ENCODE measurements around the gene LTO1.

LTO1 gene, protein sequence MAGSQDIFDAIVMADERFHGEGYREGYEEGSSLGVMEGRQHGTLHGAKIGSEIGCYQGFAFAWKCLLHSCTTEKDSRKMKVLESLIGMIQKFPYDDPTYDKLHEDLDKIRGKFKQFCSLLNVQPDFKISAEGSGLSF

DNA sequence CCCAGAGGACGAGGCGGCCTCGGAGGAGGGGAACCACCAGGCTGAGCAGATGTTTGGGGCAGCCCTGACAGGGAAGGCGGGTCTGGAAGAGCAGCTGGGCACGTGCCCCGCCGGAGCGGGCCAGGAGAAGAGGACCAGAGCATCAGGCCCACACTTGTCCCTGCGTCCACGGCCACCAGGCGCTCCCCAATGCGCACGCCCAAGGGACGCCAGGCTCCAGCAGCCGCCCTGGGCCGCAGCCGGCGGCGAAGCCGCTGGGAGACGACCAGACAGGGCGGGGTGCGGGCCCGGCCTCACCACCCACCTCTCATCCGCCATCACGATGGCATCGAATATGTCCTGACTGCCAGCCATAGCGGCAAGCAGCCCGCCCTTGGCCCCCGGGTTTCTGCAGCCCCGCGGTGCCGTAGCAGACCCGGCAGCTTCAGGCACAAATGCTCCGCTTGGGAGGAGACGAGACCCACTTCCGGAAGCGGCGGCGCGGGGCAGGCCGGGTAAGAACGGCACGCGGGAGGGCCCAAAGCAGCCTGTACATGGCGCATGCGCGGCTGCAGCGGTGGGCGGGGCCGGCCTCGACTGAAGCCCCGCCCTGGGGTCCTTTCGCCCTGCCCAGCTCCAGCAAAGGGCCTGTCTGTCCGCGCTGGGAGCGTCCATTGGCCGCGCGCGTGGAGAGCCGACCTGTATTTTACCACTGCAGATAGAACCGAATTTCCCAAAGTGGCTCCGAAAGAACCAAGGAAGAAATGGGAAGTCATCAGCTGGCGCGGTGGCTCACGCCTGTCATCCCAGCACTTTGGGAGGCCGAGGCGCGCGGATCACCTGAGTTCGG is at the start of gene LTO1:
TSS of gene LTO1 (minus strand) at position 468 of the 829 bp plus-strand sequence. CDS start at position 354, 114 bp downstream.
- peak; percentile 96 to 97 for DNase-seq

DNA sequence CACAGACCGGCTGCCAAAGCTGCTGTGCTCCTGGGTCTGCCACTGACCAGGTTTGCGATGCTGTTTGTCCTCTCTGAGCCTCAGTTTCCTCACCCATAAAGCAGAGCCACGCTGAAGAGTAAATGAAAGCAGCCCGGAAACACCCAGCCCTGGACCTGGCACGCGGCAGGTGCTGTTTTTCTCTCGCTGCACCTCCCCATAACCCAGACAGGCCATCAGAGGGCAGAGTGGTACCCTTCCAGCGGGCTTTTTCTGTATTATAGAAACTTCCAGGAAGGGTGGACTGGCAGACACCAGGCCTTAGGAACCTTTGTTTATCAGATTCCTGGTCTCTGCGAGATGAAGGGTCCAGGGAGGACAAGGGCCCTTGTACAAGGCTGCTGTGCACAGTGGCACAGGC is 46.6 kb upstream of the LTO1 start:
- no peak for DNase-seq

DNA sequence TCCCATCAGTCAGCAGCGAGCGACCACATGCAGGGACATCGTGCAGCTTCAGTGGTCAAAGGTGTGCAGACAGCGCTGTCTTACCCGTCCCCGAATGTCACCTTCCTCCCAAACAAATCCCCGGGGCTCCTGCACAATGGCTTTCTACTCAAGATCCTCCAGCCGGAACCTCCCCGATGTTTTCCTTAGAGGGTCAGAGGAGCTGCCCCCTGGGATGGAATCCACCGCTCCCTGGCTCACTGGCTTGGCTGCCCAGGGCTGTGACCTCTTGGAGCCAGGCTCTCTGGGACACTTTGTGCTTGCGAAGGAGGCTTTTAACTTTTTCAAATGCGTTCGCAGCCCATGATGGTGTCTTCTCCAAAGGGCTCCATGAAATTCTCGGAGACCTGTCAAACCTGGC is 46.0 kb upstream of the LTO1 start:
- DNase-seq, result no peak

DNA sequence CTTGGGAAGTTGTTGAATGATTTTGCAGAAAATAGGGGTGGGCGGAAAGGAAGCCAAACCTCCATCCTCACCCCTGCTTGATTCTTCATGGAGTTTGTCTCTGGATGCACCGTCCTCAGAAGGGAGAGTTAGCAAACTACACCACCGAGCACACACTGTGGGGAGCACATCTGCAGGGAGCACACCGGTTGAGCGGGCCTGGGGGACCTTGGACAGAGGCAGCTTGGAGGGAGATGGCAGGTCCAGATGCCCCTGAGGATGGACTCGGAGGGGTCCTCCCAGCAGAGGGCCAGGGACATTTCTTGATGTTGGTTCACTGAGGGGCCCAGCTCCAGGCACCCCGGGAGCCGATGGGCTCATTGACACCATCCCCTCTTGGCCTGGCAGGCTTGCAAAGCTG is 43.8 kb upstream of the LTO1 start:
- DNase-seq, result no peak

DNA sequence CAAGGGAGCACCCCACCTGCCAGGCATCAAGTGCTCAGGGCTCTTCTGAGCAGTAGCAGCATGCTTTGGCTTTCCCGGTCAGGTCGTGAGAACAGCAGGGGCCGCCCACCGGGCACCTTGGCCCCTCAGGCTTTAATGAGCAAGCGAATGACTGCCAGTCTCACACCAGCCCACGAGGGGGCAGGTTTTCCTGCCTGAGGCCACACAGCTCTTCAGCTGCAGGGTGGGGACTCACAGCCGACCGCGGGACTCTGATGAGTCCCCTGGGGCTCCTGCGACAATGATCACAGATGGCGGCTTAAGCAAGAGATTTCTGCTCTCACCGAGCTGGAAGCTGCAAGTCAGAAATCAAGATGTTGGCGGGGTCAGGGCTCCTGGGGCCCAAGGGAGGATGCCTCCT is 43.0 kb upstream of the LTO1 start:
- DNase-seq, result peak in 1 of 2 donors; percentile 33

DNA sequence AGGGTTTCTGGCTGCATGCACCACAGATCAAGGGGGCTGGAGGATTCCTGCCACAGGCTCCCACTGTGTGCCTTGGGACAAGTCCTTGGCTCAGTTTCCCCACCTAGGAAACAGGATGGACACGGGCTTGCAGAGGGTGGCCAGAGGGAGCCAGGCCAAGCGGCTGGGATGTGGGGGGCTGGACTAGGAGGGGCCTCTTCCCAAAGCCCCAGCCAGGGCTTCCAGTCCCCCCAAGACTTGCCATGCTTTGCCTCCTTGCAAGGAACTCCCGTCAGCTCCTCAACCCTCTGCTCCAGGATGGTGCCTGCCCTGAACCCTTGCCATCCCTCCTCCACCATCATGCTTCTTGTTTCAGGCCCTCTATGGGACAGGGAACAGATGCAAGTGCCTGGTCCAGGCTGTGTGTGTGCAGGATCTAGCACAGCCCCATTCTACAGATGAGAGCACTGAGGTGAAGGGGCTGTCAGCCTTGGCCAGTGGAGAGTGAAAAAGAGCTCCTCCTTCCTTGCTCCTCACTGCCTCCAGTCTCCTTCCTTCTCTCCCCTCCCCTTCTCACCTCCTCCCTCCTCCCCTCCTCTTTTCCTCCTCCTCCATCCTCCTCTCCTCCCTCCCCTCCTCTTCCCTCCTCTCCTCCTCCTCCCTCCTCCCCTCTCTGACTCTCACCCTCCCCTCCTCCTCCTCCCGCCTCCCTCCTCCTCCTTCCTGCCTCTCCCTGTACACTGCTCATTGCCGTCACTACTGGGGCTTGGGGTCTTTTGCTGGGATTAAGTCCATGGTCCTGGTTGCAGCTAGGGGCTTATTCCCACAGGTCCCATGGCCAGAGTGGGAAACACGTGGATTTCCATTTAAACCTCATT is 42.0 kb upstream of the LTO1 start:
- DNase-seq, result no peak

DNA sequence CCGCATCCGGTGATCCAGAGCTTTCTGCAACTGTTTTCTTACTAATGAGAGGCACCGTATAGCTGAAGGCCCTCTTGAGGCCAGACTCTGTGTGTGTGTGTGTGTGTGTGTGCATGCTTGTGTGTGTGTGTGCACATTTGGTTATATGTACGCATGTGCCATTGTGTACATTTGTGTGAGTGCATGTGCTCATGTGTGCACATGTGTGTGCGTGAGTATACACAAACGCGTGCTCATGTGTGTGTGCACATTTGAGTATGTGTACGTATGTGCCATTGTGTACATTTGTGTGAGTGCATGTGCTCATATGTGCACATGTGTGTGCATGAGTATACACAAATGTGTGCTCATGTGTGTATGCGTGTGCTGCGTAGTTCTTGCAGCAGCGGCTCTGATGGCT is 40.9 kb upstream of the LTO1 start:
- DNase-seq, result no peak

DNA sequence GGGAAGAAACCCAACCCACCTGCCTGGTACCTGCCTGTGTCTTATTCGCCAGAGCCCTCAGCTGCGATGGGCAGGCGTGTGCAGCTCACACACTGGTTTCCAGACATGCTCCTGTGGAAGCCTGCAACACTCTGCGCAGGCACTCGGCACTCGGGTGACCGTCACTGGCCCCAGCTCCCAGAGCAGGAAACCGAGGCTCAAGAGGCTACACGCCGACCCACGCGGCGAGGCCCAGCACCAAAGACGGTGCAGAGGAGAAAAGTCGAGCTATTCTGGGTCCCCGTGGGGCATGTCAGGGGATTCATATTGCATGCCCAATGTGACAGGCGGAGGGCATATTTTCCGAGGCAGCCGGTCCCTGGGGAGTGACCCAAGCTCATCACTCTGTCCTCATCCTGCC is 40.3 kb upstream of the LTO1 start:
- DNase-seq, result no peak

DNA sequence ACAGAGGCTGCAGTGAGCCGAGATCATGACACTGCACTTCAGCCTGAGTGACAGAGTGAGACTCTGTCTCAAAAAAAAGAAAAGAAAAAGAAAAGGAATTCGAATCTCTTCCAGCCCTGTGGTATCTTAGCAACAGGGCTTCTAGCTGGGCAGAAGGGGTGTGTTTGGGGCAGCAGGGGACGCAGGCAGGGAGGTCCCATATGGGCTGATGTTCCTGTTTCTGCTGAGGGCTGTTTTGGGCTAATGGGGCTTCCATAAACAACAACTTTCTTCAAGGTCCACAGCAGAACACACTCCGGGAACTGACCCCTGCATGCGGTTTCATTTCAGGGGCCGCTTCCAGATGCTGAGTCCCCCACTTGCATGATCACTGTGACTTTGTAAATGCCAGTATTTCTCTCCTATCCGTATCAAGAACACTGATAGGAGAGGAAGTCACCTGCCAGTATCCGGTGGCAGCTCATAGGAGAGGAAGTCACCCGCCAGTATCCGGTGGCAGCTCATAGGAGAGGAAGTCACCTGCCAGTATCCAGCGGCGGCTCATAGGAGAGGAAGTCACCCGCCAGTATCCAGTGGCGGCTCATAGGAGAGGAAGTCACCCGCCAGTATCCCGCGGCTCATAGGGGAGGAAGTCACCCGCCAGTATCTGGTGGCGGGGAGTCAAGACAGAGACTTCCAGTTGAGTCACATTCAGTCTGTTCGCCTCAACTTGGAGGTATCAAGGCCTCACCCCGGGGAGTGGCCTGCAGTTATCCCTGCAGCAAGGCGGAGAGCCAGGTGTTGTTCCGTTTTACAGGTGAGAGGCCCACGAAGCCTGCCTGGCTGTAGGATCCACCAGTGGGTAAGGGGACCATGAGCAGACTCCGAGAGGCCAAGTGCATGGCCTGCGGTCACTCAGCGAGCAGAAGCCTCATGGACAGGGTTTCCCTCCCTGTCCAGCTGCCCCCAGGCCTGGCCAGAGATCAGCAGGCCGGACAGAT is 37.0 kb upstream of the LTO1 start:
- DNase-seq, result no peak

DNA sequence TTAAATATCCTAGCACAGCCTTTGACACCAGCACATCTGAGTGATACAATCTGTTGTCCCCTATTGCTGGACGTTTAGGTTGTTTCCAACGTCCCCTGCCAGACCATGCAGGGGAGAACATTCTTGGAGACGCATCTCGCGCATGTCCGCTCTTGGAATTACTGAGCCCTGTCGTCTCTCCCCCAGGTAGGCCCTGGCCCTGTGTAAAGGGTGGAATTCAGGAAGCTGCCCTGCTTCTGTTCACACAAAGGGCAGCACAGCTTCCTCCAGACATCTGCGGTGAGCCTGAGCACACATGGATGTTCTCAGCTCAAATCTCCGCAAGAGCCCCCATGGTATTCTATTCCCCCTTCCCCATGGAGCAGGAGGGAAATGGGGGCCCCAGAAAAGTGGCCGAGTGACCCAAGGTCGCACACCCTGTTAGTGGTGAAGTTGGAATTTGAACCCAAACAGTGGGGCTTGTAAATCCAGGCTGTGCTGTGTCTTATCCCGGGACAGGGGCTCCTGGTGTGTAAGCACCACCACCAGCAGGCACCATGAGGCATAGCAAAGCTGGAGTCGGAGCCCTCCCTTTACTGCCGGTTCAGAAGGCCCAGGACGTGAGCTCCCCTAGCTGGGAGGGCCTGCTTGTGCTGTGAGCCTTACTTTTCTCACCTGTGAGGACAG is 33.7 kb upstream of the LTO1 start:
- no peak for DNase-seq

DNA sequence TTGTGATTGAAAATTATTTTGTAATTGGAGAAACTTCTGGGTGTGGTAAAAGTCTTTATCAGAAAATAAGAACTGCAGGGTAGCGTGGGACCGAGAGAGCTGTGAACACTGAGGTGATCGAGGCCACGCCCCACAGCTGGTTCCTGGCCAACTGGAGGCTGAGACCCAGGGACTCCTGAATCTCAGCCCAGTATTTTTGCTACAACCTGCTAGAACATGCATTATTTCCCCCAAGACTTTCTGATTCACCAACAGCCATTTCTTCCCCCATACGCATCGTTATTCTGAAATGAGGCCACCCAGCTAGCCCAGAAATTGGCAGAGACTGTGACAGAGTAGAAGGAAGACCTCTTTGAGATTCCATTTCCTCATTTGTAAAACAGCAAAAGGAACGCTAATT is 32.0 kb upstream of the LTO1 start:
- DNase-seq, result no peak

DNA sequence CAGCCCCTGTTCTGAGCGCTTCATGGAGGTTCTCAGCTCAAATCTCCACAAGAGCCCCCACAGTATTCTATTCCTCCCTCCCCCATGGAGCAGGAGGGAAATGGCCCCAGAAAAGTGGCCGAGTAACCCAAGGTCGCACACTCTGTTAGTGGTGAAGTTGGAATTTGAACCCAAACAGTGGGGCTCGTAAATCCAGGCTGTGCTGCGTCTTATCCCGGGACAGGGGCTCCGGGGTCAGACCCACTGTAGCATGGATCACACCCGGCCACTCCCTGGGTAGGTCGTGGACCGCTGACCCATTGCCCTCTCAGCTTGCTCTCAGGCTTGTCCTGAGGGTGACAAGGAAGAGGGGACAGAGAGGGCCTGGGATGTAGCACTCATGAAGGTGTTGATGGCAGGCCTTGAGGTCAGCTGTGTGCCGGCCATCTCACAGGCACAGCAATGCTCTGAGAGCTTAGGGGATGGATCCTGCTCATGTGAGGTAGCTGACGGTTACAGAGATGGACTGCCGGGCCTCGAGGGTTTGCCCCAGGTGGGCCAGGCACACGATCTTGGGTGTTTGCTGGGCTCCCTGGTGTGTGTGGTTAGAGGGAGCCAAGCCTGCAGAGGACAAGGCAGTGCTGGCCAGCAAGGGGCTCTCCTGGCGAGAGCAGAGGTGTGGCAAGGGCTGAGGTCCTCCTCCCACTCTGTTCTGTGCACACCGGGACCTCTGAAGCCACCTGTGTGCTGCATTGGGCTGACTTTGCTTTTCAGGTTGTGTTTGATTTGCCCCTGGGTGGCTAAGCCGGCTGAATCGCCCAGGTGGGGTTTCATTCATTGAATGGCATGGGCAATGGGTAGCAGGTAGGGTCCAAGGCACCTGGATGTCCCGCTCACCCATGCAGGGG is 31.0 kb upstream of the LTO1 start:
- no peak for DNase-seq

DNA sequence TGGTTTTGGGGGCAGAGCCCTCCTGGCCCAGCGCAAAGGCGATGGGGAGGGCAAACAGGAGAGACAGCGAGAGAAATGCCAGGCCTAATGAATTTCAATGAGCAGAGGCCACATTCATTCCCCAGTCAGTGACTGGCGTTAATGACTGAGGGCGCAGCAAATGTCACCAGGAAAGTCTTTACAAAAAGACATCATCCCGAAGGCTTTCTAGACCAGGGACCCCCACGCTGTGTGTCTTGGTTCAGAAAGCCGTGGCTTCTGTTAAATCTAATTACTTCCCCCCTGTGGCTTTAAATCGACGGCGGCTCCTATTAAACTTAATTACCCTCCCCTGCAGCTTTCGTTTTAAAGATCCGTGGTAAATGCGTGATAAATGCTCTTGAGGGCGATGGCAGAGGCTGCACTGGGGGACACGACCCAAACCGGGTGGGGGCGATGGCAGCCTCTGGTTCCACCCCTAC is 30.2 kb upstream of the LTO1 start:
- no peak for DNase-seq

DNA sequence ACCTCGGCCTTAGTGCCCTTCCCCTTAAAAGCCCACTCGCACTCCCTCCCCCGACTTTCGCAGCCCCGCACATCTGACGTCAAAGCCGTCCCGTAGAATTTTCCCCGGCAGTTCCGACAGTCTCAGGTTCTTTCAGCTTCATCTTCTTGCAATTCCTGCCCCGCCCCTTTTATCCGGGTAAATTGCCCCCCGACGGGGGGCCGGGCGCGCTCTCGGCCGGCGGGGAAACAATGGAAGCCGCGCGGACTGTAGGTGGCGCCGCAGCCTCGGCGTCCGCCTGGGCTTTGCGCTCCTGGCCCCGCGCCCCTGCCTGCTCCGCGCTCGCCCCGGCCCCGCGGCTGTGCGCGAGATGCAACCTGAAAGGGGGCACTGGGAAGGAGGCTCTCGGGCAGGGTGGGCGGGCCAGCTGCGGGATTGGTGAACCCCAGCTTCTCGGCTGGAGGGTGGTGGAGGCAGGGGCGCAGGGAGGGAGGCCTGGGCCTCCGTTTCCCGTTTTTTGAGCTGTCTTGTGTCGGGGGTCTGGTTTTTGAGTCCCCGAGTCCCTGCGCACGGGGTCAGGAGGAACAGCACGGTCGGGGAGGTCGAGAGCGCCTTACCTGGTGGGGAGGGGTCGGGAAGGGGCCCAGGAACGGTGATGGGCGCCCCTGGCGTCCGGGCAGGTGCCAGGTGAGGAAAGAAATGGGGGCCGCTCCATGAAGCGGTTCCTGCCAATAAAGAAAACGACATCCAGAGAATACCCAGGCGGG is 29.5 kb upstream of the LTO1 start:
- peak in 1 of 2 donors; percentile 38 for DNase-seq

DNA sequence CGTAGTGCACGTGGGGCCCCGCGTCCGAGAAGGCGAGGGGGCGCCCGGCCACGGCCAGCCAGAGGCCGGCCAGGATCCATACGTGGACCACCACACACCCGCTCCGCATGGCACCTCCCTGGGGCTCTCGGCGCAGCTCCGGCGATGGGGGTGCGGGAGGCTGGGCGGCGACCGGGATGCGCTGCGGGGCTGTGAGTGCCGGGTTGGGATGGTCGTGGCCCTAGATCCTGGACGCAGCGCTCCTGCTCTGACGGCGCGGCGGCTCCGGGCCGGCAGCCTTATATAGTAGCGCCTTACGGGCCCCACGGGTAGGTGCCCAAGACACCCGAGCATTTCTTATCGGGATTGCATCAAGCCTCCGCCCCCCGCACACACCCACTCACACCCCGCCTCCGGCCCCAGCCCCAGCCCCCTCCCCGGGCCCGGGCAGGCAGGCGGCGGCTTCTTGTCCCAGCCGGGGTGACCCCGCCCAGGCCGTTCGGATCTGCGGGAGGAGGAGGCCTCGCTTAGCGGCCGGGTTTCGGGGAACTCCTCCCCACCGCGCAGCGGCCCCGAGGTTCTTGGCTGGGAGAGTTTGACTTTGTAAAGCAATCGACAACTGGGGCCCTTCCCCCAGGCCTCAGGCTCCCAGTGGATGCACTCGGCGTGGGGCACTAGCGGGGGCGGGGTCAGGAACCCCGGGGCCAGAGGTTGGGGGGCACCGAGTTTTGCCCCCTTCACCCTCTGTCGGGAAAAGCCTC is 28.8 kb upstream of the LTO1 start, which contains the start of gene FGF19:
TSS of gene FGF19 (minus strand) at position 255 of the 740 bp plus-strand sequence. CDS start at position 109, 146 bp downstream.
- peak in 1 of 2 donors; percentile 29 for DNase-seq

DNA sequence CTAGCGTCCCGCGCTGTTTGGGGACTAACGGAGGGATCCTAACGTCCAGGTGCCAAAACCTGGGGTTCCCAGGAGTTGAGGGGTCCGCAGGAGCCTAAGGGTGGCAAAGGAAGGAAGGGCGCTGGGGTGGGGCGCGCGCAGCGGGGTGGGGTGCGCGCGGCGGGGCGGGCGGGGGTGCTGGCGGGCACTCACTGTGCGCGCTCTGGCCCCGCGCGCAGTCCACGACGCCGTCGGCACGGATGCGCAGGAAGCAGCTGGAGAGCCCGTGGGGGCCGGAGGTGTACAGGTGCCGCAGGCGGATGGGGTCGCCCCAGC is 28.3 kb upstream of the LTO1 start:
- DNase-seq, result no peak

DNA sequence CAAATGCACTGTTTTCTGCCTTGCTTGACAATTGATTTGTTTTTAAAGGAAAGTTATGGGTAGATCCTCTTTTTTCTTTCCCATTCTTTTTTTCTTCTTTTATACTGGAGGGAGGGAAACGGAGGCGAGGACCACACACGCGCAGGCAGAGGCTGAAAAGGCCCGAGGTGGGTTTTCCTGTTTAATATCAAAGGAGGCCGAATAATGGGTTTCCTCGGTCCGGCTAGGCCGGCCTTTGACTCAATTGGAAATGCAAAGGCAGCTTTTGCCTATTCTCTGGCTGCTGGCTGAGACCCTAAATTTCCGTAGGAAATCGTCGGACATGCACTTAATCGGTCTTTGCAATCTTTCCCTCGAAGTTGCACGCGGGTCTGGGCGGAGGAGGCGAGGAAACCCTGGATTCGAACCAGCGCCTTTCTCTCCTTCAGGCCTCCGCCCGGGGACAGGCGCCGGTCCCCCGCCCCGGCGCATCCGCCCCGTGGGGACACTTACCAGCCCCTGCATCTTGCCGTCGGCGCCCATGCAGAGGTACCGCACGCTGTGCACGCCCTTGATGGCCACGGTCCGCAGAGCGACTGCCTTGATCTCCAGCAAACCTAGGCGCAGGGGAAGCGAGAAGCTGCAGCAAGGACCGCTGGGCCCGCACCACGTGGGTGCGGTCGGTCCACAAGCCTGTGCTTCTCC is 27.8 kb upstream of the LTO1 start:
- no peak for DNase-seq

DNA sequence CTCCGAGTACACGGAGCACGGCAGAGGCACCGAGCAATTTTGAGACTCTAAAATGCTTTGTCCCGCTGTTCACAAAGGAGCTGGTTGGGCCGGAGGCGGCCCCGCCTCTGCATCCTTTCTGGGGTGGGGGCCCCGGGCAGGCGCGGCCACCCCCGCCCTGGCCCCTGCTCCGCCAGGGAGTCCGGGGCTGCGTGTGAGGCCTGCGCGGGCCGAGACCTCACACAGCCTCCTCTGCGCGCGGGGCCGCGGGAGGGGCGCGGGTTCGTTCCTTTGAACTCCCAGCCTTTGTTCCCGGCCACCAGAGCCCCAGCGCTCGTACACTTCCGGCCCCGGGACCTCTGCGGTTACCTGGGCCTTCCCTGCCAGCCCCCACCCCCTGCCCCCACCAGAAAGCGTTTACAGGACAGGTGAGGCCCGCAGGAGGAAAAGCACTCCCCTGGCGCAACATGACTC is 27.1 kb upstream of the LTO1 start:
- DNase-seq, result no peak

Data from stimulated activated CD4-positive, alpha-beta T cell treated with anti-CD3 and anti-CD28 coated beads, Interleukin-2, amount 100 ng/mL, for 24 hours (primary cell).